ENCODE results near the gene NAP1L4.

The NAP1L4 gene, protein sequence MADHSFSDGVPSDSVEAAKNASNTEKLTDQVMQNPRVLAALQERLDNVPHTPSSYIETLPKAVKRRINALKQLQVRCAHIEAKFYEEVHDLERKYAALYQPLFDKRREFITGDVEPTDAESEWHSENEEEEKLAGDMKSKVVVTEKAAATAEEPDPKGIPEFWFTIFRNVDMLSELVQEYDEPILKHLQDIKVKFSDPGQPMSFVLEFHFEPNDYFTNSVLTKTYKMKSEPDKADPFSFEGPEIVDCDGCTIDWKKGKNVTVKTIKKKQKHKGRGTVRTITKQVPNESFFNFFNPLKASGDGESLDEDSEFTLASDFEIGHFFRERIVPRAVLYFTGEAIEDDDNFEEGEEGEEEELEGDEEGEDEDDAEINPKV

GRCh38 chr11:2992234-2992996, at the start of gene NAP1L4:
NAP1L4 (minus strand) TSS chr11:2992329; CDS start chr11:2979220, 13,109 bp downstream.
- Histone ChIP-seq H3K27me3 (ENCODE audit: control insufficient read depth in 1 of 2, insufficient read depth in 2 of 2, low read length in 2 of 2) (no peaks in the 10 kb centered on the region), H3K9me3 (ENCODE audit: low read length) (no peaks in the 10 kb centered on the region), H3K9ac (ENCODE audit: low read length) (peak within 1 kb of the TSS; percentile 85), H3K36me3 (ENCODE audit: insufficient read depth, low read length) (no peaks in the 10 kb centered on the region), H3K4me1 (ENCODE audit: insufficient read depth, low read length) (peaks cover 44% of the 10 kb centered on the region), H3K4me3 (ENCODE audit: low read depth in 1 of 2, low read length in 2 of 2) (peak within 1 kb of the TSS; percentile 75 to 87), H3K27ac (ENCODE audit: low read depth, low read length) (peak within 1 kb of the TSS; percentile 89)

DNA sequence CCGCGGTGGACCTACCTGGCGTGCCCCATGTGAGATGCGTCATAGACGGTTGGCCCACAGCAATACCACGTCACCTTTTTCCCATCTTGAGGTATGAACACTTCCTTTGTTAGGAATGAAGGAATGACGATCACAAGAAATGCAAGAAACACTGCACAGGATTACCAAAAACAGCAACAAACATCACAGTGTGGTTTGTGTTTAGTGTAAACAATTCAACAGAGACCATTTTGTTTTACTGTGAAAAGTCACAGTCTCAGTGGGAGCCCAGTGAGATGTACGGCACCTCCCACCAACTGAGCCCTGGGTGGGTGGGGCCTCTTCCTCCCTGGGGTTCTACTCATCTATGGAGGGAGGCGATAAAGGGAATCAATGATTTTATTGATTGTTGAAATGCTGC, 48.8 kb upstream of the NAP1L4 start:
- Histone ChIP-seq H3K27me3 (ENCODE audit: control insufficient read depth in 1 of 2, insufficient read depth in 2 of 2, low read length in 2 of 2) (no peaks in the 10 kb centered on the region), H3K9me3 (ENCODE audit: low read length) (no peaks in the 10 kb centered on the region), H3K4me3 (ENCODE audit: low read depth in 1 of 2, low read length in 2 of 2) (no peak overlapping the region), H3K4me1 (ENCODE audit: insufficient read depth, low read length) (peaks cover 23% of the 10 kb centered on the region), H3K9ac (ENCODE audit: low read length) (no peak overlapping the region), H3K36me3 (ENCODE audit: insufficient read depth, low read length) (peaks cover 43% of the 10 kb centered on the region), H3K27ac (ENCODE audit: low read depth, low read length) (no peak overlapping the region)

DNA sequence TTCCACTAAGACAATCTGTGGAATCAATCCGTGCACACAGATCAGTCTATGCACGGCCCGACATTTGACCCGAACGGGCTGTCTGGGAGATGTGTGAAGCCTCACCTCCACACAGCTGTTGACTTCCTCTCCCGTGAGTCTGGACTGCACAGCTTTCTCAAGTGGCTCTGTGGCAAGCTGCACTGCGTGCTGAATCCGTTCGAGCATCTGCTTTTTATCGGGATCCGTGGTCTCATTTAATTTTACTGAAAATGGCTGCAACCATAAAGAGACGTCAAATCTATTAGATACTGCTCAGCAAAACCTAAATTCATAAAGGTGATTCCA, 45.8 kb upstream of the NAP1L4 start:
- Histone ChIP-seq H3K36me3 (ENCODE audit: insufficient read depth, low read length) (peaks cover 55% of the 10 kb centered on the region), H3K4me1 (ENCODE audit: insufficient read depth, low read length) (peaks cover 9% of the 10 kb centered on the region), H3K4me3 (ENCODE audit: low read depth in 1 of 2, low read length in 2 of 2) (no peak overlapping the region), H3K27ac (ENCODE audit: low read depth, low read length) (no peak overlapping the region), H3K27me3 (ENCODE audit: control insufficient read depth in 1 of 2, insufficient read depth in 2 of 2, low read length in 2 of 2) (no peaks in the 10 kb centered on the region), H3K9ac (ENCODE audit: low read length) (no peak overlapping the region), H3K9me3 (ENCODE audit: low read length) (no peaks in the 10 kb centered on the region)

DNA sequence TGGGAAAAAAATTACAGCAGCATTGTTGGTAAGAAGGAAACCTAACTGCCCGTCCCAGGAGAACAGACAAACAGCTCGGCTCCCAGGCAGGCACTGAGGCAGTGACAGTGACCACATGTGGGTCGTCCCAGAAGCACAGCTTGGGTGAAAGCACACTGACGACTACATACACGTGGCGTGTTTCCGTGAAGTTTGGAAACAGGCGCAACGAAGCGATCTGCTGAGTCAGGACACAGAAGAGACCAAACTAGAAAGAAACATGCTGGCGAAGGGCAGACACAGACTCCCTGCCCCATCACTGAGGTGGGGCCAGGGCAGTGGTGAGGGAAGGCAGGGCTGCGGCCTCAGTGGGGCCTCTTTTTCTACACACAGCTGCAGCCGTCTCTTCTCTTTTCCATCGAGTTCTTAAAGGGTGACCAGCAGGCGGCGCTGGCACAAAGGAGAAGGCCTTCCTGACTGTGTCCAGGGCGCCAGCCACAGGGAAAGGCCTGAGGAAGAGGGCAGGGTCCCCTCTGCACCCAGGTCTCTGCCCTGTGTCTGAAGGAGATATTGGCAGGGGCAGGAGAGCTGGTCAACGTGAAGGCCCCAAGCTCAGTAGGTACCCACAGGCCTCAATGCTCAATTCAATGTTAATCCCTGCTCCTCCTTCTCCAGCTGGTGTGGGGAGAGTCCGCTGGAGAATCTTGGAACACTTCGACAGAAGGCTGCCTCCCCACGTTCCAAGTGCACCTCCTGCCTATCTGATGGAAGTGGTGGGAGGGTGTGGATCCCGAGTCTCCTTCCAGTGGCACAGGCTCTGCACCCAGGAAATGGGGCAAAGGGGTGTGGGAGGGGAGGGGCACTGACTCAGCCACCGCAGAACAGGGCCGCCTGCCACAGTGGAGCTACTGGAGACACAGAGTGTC, 45.2 kb upstream of the NAP1L4 start:
- Histone ChIP-seq H3K4me3 (ENCODE audit: low read depth in 1 of 2, low read length in 2 of 2) (no peak overlapping the region), H3K9ac (ENCODE audit: low read length) (no peak overlapping the region), H3K36me3 (ENCODE audit: insufficient read depth, low read length) (peaks cover 55% of the 10 kb centered on the region), H3K4me1 (ENCODE audit: insufficient read depth, low read length) (peaks cover 3% of the 10 kb centered on the region), H3K27ac (ENCODE audit: low read depth, low read length) (no peak overlapping the region), H3K27me3 (ENCODE audit: control insufficient read depth in 1 of 2, insufficient read depth in 2 of 2, low read length in 2 of 2) (no peaks in the 10 kb centered on the region), H3K9me3 (ENCODE audit: low read length) (no peaks in the 10 kb centered on the region)

GRCh38 chr11:3036419-3036818, 44.3 kb upstream of the NAP1L4 start:
- Histone ChIP-seq H3K9me3 (ENCODE audit: low read length) (no peaks in the 10 kb centered on the region), H3K27me3 (ENCODE audit: control insufficient read depth in 1 of 2, insufficient read depth in 2 of 2, low read length in 2 of 2) (no peaks in the 10 kb centered on the region), H3K36me3 (ENCODE audit: insufficient read depth, low read length) (peaks cover 51% of the 10 kb centered on the region), H3K4me1 (ENCODE audit: insufficient read depth, low read length) (no peaks in the 10 kb centered on the region), H3K27ac (ENCODE audit: low read depth, low read length) (no peak overlapping the region), H3K9ac (ENCODE audit: low read length) (no peak overlapping the region), H3K4me3 (ENCODE audit: low read depth in 1 of 2, low read length in 2 of 2) (no peak overlapping the region)

DNA sequence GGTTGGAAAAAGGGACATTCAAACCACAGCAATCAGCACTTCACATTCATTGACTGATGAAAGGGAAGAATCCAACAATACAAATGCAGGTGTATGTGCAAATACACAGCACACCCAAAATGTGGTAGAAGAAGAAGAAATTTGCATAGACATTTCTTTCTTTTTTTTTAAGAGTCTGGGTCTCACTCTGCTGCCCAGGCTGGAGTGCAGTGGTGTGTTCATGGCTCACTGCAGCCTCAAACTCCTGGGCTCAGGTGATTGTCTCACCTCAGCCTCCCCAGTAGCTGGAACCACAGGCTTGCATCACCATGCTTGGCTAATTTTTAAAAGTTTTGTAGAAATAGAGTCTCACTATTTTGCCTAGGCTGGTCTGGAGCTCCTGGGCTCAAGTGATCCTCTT, 43.2 kb upstream of the NAP1L4 start:
- H3K4me1 ChIP-seq (ENCODE audit: insufficient read depth, low read length), result no peaks in the 10 kb centered on the region
- no peak overlapping the region for H3K4me3 ChIP-seq (ENCODE audit: low read depth in 1 of 2, low read length in 2 of 2)
- no peaks in the 10 kb centered on the region for H3K27me3 ChIP-seq (ENCODE audit: control insufficient read depth in 1 of 2, insufficient read depth in 2 of 2, low read length in 2 of 2)
- H3K9me3 ChIP-seq (ENCODE audit: low read length), result no peaks in the 10 kb centered on the region
- no peak overlapping the region for H3K9ac ChIP-seq (ENCODE audit: low read length)
- H3K27ac ChIP-seq (ENCODE audit: low read depth, low read length), result no peak overlapping the region
- H3K36me3 ChIP-seq (ENCODE audit: insufficient read depth, low read length), result peaks cover 52% of the 10 kb centered on the region

DNA sequence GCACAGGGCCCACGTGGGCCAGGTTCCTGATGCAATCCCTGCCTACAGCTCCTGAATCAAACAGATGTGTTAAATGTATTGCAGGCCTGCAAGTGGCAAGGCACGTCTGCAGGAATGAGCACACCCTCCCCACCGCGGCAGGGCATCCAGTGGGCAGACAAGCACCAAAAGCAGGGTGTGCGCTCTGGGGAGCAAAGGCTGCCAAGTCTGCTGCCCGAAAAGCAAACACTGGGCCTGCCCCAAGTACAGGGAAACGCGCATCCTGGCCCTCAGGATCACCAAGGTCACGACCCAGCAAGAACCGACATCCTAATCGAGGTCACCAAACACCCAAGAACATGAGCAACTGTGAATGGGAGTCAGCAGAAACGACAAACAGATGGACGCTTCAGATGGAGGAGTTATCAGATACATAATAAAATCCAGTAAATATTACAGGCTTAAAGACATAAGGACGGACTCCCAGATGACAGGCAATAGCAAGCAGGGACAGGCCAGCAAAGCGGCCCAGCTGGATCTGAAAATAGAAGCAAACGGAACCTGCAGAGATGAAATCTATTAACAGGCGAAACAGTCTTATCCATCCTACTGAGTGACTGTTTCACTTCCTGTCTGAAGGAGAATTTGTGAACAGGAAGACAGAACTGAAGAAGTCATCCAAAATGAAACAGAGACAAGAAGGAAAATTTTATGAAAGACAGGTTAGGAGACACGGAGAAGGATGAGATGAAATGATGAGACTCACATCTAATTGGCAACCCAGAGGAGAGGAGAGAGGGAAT, 38.4 kb upstream of the NAP1L4 start:
- no peak overlapping the region for H3K4me3 ChIP-seq (ENCODE audit: low read depth in 1 of 2, low read length in 2 of 2)
- no peak overlapping the region for H3K27ac ChIP-seq (ENCODE audit: low read depth, low read length)
- H3K27me3 ChIP-seq (ENCODE audit: control insufficient read depth in 1 of 2, insufficient read depth in 2 of 2, low read length in 2 of 2), result no peaks in the 10 kb centered on the region
- H3K36me3 ChIP-seq (ENCODE audit: insufficient read depth, low read length), result peaks cover 41% of the 10 kb centered on the region
- no peaks in the 10 kb centered on the region for H3K4me1 ChIP-seq (ENCODE audit: insufficient read depth, low read length)
- H3K9me3 ChIP-seq (ENCODE audit: low read length), result no peaks in the 10 kb centered on the region
- H3K9ac ChIP-seq (ENCODE audit: low read length), result no peak overlapping the region

GRCh38 chr11:3028813-3029212, 36.7 kb upstream of the NAP1L4 start:
- Histone ChIP-seq H3K9ac (ENCODE audit: low read length) (no peak overlapping the region), H3K36me3 (ENCODE audit: insufficient read depth, low read length) (peaks cover 33% of the 10 kb centered on the region), H3K4me3 (ENCODE audit: low read depth in 1 of 2, low read length in 2 of 2) (no peak overlapping the region), H3K27me3 (ENCODE audit: control insufficient read depth in 1 of 2, insufficient read depth in 2 of 2, low read length in 2 of 2) (no peaks in the 10 kb centered on the region), H3K27ac (ENCODE audit: low read depth, low read length) (no peak overlapping the region), H3K4me1 (ENCODE audit: insufficient read depth, low read length) (no peaks in the 10 kb centered on the region), H3K9me3 (ENCODE audit: low read length) (no peaks in the 10 kb centered on the region)

- Histone ChIP-seq H3K27ac (ENCODE audit: low read depth, low read length) (no peak overlapping the region), H3K4me3 (ENCODE audit: low read depth in 1 of 2, low read length in 2 of 2) (no peak overlapping the region), H3K36me3 (ENCODE audit: insufficient read depth, low read length) (peaks cover 33% of the 10 kb centered on the region), H3K4me1 (ENCODE audit: insufficient read depth, low read length) (no peaks in the 10 kb centered on the region), H3K9me3 (ENCODE audit: low read length) (no peaks in the 10 kb centered on the region), H3K9ac (ENCODE audit: low read length) (no peak overlapping the region), H3K27me3 (ENCODE audit: control insufficient read depth in 1 of 2, insufficient read depth in 2 of 2, low read length in 2 of 2) (no peaks in the 10 kb centered on the region)
These were observed 34.7 kb upstream of the NAP1L4 start for GRCh38 chr11:3026803-3027202.

DNA sequence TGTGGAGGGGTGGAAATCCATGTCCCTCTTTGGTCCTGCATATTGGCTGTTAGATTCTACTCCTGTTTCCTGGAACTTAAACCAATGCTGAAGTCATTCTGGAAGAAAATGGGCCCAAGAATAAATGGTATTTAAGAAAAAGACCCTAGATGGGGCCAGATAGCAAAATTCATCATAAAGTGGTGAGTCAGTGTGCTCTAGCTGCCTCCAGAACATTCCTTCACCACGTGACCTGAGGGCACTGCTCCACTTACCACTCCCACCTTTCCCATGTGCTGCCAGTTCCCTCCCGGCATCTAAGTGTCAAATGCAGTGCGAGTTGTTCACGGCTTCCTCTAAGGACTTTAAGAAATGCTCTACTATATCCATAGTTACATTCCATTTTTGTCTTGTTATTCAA, 30.9 kb upstream of the NAP1L4 start:
- no peaks in the 10 kb centered on the region for H3K9me3 ChIP-seq (ENCODE audit: low read length)
- H3K27me3 ChIP-seq (ENCODE audit: control insufficient read depth in 1 of 2, insufficient read depth in 2 of 2, low read length in 2 of 2), result no peaks in the 10 kb centered on the region
- H3K4me1 ChIP-seq (ENCODE audit: insufficient read depth, low read length), result no peaks in the 10 kb centered on the region
- H3K36me3 ChIP-seq (ENCODE audit: insufficient read depth, low read length), result peaks cover 48% of the 10 kb centered on the region
- no peak overlapping the region for H3K4me3 ChIP-seq (ENCODE audit: low read depth in 1 of 2, low read length in 2 of 2)
- no peak overlapping the region for H3K9ac ChIP-seq (ENCODE audit: low read length)
- H3K27ac ChIP-seq (ENCODE audit: low read depth, low read length), result no peak overlapping the region
